Suprapubic skin (tissue), 4 donors: ENCODE results near the gene DMC1. TPM values are rescaled to one million over a fixed set of nuclear protein-coding genes. Genes with fewer than 3 reads are reported as not detected.
"Not testable (repeated sequence)": the region's sequence is repeated elsewhere in the genome, so short reads cannot be mapped to it uniquely, and the experiment has no call there.

Experiments used
- DNase-seq, 2 donors: peaks; one replicate each; pipeline ENCODE4 v3.0.0-alpha.2; 2019; ENCODE audit warnings: low spot score in 2 of 2
- H3K27ac ChIP-seq: fragments of 200-600 bp; sonication (generic); one replicate; pipeline ENCODE4 v1.5.1; 2019
- H3K27me3 ChIP-seq: fragments of 200-600 bp; sonication (generic); one replicate; pipeline ENCODE4 v1.5.1; 2019
- H3K36me3 ChIP-seq: fragments of 200-600 bp; sonication (generic); one replicate; pipeline ENCODE4 v1.5.1; 2019
- H3K4me1 ChIP-seq: fragments of 200-600 bp; sonication (generic); one replicate; pipeline ENCODE4 v1.5.1; 2019
- H3K4me3 ChIP-seq: fragments of 200-600 bp; sonication (generic); one replicate; pipeline ENCODE4 v1.5.1; 2019; ENCODE audit warnings: mild to moderate bottlenecking
- H3K9me3 ChIP-seq: fragments of 200-600 bp; sonication (generic); one replicate; pipeline ENCODE4 v1.5.1; 2019
- EP300 ChIP-seq: sonication (generic); formaldehyde crosslinking; IDR thresholded peaks from one replicate; pipeline ENCODE4 v1.6.1; 2017; ENCODE audit warnings: antibody characterized with exemption
- POLR2A ChIP-seq, 2 donors: fragments of 450-650 bp; IDR thresholded peaks; one replicate each; pipeline ENCODE4 v1.6.1; 2017; ENCODE audit warnings: antibody characterized with exemption in 2 of 2, mild to moderate bottlenecking in 2 of 2, moderate library complexity in 2 of 2
- POLR2AphosphoS5 ChIP-seq, 3 donors: sonication (generic); formaldehyde crosslinking; IDR thresholded peaks; one replicate each; pipeline ENCODE4 v1.6.1; 2017; ENCODE audit warnings: antibody characterized with exemption in 3 of 3
- WGBS: methylation state at CpG from one replicate; pipeline ENCODE4 v1.1.5; 2018; 5-methylcytosine and 5-hydroxymethylcytosine counted together
- total RNA-seq, 4 donors: library from RNA; depleted of rRNA; stranded (reverse); fragments of >200 nt; gene quantifications; one replicate each; pipeline ENCODE4 v1.1.0, GENCODE V29; 2016
- TF ChIP-seq, protein P1 (sequence below), 2 donors: fragments of 200-600 bp in 1 of 2; fragments of 450-650 bp in 1 of 2; sonication (generic) in 1 of 2; IDR thresholded peaks; one replicate each; pipeline ENCODE4 v1.5.1; 2016 to 2019; ENCODE audit warnings: antibody characterized with exemption in 2 of 2, mild to moderate bottlenecking in 1 of 2, moderate library complexity in 1 of 2

The DMC1 gene
- total RNA-seq, result 10 to 100 TPM in 1 of 4 donors, 1 to 10 TPM in 1, under 1 TPM in 2; 0.25 to 19.0 (median 0.68) TPM

DNA sequence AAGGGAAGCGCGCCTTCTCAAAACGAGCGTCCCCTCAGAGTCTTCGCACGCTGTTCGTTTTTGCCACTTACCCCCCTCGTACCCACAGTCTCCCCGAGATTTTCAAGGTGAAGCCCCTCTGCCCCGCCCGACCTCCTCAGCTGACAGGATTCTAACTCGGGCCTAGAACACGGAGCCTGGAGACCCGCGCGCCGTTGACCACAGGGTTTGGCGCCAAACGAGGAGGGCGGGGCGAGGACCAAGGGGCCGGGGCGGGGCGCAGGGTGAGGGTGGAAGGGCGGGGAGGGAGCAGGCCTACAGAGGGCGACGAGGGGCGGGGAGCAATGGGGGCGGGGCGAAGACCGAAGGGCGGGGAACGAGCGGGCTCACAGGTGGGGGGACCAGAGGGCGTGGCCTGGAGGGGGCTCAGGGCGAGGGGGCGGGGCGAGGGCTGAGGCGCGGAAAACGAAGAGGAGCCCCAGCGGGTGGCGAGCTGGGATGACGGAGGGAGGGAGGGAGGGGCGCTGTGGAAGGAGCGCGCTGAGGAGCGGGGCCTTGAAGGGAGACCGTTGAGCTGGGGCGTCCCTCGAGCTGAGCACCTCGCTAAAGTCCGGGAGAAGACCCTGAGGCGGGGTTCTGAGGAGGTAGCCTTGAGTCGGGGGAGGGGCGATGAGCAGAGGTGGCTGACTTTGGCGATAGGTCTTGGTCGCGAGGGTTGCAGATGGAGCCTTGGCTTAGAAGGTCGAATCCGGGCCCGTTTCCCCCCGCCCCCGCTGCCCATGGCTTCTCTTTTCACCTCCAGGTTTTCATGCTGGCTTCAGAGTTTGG, at the start of gene DMC1:
DMC1 (minus strand) TSS at position 212 of the 807 bp plus-strand sequence. CDS start 1,927 bp downstream, outside the sequence.
- peak within 1 kb of the TSS; percentile 54 for H3K27ac ChIP-seq
- TF ChIP-seq EP300, result no peak
- TF ChIP-seq POLR2A (IDR thresholded peaks at IDR 0.05), result no peak
- no peak for TF ChIP-seq POLR2AphosphoS5 (IDR thresholded peaks at IDR 0.05)
- TF ChIP-seq, protein P1, sequence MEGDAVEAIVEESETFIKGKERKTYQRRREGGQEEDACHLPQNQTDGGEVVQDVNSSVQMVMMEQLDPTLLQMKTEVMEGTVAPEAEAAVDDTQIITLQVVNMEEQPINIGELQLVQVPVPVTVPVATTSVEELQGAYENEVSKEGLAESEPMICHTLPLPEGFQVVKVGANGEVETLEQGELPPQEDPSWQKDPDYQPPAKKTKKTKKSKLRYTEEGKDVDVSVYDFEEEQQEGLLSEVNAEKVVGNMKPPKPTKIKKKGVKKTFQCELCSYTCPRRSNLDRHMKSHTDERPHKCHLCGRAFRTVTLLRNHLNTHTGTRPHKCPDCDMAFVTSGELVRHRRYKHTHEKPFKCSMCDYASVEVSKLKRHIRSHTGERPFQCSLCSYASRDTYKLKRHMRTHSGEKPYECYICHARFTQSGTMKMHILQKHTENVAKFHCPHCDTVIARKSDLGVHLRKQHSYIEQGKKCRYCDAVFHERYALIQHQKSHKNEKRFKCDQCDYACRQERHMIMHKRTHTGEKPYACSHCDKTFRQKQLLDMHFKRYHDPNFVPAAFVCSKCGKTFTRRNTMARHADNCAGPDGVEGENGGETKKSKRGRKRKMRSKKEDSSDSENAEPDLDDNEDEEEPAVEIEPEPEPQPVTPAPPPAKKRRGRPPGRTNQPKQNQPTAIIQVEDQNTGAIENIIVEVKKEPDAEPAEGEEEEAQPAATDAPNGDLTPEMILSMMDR (IDR thresholded peaks at IDR 0.05), result no peak
- WGBS, result under 1% methylated on average over 31 of the region's 64 CpGs
- H3K27me3 ChIP-seq, result no peaks in the 10 kb centered on the region
- H3K9me3 ChIP-seq, result no peaks in the 10 kb centered on the region
- peak; percentile 97 for DNase-seq
- H3K36me3 ChIP-seq, result no peaks in the 10 kb centered on the region
- H3K4me3 ChIP-seq, result peak within 1 kb of the TSS; percentile 64
- peaks cover 18% of the 10 kb centered on the region for H3K4me1 ChIP-seq

DNA sequence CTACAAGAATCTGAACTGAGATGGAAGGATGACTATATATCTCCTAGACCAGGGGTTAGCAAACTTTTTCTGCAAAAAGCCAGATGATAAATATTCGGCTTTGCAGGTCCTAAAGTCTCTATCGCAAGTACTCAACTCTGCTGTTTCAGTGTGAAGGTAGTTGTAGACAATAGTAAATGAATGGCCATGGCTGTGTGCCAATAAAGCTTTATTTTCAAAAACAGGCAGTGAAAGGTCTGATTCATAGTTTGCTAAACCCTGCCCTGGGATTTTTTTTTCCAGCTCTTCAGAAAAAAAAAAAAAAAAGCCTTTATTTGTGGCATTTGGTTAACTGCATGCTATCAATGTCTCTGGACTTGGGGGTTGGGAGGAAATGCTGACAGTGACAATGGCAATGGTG, 48.7 kb upstream of the DMC1 start:
- 92% methylated on average over 2 of the region's 2 CpGs for WGBS
- no peak for DNase-seq
- H3K36me3 ChIP-seq, result no peaks in the 10 kb centered on the region
- no peak for TF ChIP-seq POLR2AphosphoS5 (IDR thresholded peaks at IDR 0.05)
- TF ChIP-seq, protein P1 (IDR thresholded peaks at IDR 0.05), result no peak
- TF ChIP-seq EP300, result no peak
- TF ChIP-seq POLR2A (IDR thresholded peaks at IDR 0.05), result no peak
- no peaks in the 10 kb centered on the region for H3K27me3 ChIP-seq
- H3K4me1 ChIP-seq, result no peaks in the 10 kb centered on the region
- H3K4me3 ChIP-seq, result no peak overlapping the region
- no peak overlapping the region for H3K27ac ChIP-seq
- H3K9me3 ChIP-seq, result no peaks in the 10 kb centered on the region

DNA sequence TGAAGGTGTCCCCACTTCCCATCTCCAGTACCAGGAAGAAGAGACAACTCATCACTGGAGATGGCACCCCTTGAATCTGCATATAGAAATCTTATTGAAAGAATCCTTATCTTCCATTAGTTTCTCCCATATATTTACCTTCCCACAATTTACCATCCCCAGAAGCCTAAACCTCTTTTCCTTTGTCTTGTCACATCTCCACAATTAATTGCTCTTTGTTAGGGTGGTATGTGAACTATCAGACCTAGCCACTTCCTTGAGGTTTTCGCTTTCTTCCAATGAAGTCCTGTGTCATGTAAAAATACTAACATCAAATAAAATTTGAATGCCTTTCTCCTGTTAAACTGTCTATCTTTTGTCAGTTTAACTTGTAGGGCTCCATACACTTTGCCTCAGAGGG, 48.3 kb upstream of the DMC1 start:
- no peaks in the 10 kb centered on the region for H3K36me3 ChIP-seq
- no peaks in the 10 kb centered on the region for H3K4me1 ChIP-seq
- H3K4me3 ChIP-seq, result no peak overlapping the region
- WGBS, result 97% methylated on average over 1 of the region's 1 CpG
- H3K9me3 ChIP-seq, result no peaks in the 10 kb centered on the region
- no peak for DNase-seq
- no peak overlapping the region for H3K27ac ChIP-seq
- TF ChIP-seq POLR2AphosphoS5 (IDR thresholded peaks at IDR 0.05), result no peak
- no peak for TF ChIP-seq EP300
- no peak for TF ChIP-seq POLR2A (IDR thresholded peaks at IDR 0.05)
- TF ChIP-seq, protein P1 (IDR thresholded peaks at IDR 0.05), result no peak
- no peaks in the 10 kb centered on the region for H3K27me3 ChIP-seq

GRCh38 chr22:38615064-38615405, 45.1 kb upstream of the DMC1 start:
- H3K36me3 ChIP-seq, H3K4me1 ChIP-seq, H3K9me3 ChIP-seq, H3K27ac ChIP-seq, H3K4me3 ChIP-seq, DNase-seq, H3K27me3 ChIP-seq: not testable (repeated sequence)
- WGBS, result 79% methylated on average over 9 of the region's 9 CpGs

- Histone ChIP-seq H3K4me3 (no peak overlapping the region), H3K4me1 (no peaks in the 10 kb centered on the region), H3K27ac (no peak overlapping the region), H3K9me3 (no peaks in the 10 kb centered on the region), H3K27me3 (no peaks in the 10 kb centered on the region), H3K36me3 (no peaks in the 10 kb centered on the region)
- TF ChIP-seq POLR2AphosphoS5 (IDR thresholded peaks at IDR 0.05) (no peak), POLR2A (IDR thresholded peaks at IDR 0.05) (no peak), EP300 (no peak)
- TF ChIP-seq, protein P1 (IDR thresholded peaks at IDR 0.05), result no peak
- WGBS, result 68% methylated on average over 4 of the region's 4 CpGs
- no peak for DNase-seq
These were observed 44.5 kb upstream of the DMC1 start for GRCh38 chr22:38614332-38615063.
